ENCODE measurements around the gene ESD.

DNA sequence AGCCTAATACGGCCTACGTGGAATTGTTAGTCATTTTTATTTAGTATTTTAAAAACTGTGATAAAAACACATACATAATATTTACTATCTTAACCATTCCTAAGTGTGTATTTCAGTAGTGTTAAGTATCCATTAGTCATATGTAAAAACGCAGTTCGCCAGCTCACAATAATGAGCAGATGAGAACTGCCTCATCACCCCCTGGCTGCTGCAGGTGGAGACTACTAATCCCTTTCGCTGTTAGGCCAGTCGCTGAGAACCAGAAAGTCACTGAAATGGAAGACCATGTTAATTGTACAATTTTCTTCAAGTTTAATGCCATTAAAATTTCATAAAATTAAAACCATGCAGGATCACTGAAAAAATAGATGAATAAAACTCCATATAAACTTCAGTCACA, 1.6 kb downstream of the ESD start:
- no peak for TF ChIP-seq RAD21 (IDR thresholded peaks at IDR 0.05; ENCODE audit: low read depth)
- TF ChIP-seq YY1 (IDR thresholded peaks at IDR 0.05; ENCODE audit: low read depth), result no peak
- no peak for TF ChIP-seq CREB1 (IDR thresholded peaks at IDR 0.05; ENCODE audit: low read depth)
- TF ChIP-seq NFIC (IDR thresholded peaks at IDR 0.05), result no peak
- TF ChIP-seq TAF1 (IDR thresholded peaks at IDR 0.05; ENCODE audit: low read depth), result no peak
- TF ChIP-seq EGR1 (IDR thresholded peaks at IDR 0.05), result no peak
- no peak for TF ChIP-seq TCF12 (IDR thresholded peaks at IDR 0.05; ENCODE audit: low read depth)
- TF ChIP-seq, protein P1, sequence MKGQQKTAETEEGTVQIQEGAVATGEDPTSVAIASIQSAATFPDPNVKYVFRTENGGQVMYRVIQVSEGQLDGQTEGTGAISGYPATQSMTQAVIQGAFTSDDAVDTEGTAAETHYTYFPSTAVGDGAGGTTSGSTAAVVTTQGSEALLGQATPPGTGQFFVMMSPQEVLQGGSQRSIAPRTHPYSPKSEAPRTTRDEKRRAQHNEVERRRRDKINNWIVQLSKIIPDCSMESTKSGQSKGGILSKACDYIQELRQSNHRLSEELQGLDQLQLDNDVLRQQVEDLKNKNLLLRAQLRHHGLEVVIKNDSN (IDR thresholded peaks at IDR 0.05), result no peak
- TF ChIP-seq CEBPB (IDR thresholded peaks at IDR 0.05), result no peak
- TF ChIP-seq, protein P2, sequence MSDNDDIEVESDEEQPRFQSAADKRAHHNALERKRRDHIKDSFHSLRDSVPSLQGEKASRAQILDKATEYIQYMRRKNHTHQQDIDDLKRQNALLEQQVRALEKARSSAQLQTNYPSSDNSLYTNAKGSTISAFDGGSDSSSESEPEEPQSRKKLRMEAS (IDR thresholded peaks at IDR 0.05), result no peak

Data from Ishikawa (cell line).